Astrocyte of the cerebellum (primary cell): ENCODE measurements around the gene LRRC3.
A peak's percentile ranks its signal among the peaks of the same experiment; 100 is the strongest.

ENCODE experiments used
- DNase-seq: peaks from one replicate; pipeline ENCODE4 v3.0.0-alpha.2; 2011; ENCODE audit warnings: low read depth
- H3K4me3 ChIP-seq: 2 replicates; pipeline ENCODE4 v1.5.1; 2011; ENCODE audit warnings: mild to moderate bottlenecking, low read depth, low read length, moderate library complexity
- CTCF ChIP-seq: IDR thresholded peaks from 2 replicates; pipeline ENCODE4 v1.5.1; 2012; ENCODE audit warnings: low read length, low read depth, moderate library complexity, mild to moderate bottlenecking; ENCODE audit errors: missing control alignments
- in situ Hi-C: cut with HindIII; loops from 2 replicates; pipeline ENCODE4 v1.10.0; 2017; ENCODE audit warnings: low sequenced_read_pairs

Gene LRRC3

GRCh38 chr21:44505673-44506278 is 50.5 kb downstream of the LRRC3 start:
- DNase-seq, result no peak
- H3K4me3 ChIP-seq, result no peak overlapping the region
- TF ChIP-seq CTCF, result no peak
- in situ Hi-C loops, result no loop called here

- in situ Hi-C loops, result no loop called here
- TF ChIP-seq CTCF, result no peak
- DNase-seq, result no peak
- H3K4me3 ChIP-seq, result no peak overlapping the region
These were observed 51.3 kb downstream of the LRRC3 start for GRCh38 chr21:44506279-44507255.

- in situ Hi-C loops, result no loop called here
- TF ChIP-seq CTCF, result no peak
- no peak for DNase-seq
- H3K4me3 ChIP-seq, result no peak overlapping the region
These were observed 52.5 kb downstream of the LRRC3 start for GRCh38 chr21:44507673-44508425.

GRCh38 chr21:44508426-44508710 is 53.1 kb downstream of the LRRC3 start:
- H3K4me3 ChIP-seq, result no peak overlapping the region
- DNase-seq, result no peak
- in situ Hi-C loops, result no loop called here
- TF ChIP-seq CTCF, result no peak

GRCh38 chr21:44508711-44509445 is 53.6 kb downstream of the LRRC3 start:
- in situ Hi-C loops, result no loop called here
- H3K4me3 ChIP-seq, result no peak overlapping the region
- no peak for TF ChIP-seq CTCF
- no peak for DNase-seq

GRCh38 chr21:44509539-44509938 is 54.2 kb downstream of the LRRC3 start:
- no peak for DNase-seq
- no peak overlapping the region for H3K4me3 ChIP-seq
- peak; percentile 9 for TF ChIP-seq CTCF
- in situ Hi-C loops, result no loop called here
